A673 (cell line): ENCODE data around the gene SYT5.

Experiments used
- CTCF ChIP-seq: fragments of 300-800, 200-600 bp; sonication (generic); conservative IDR thresholded peaks from 2 replicates; pipeline ENCODE4 v1.5.1; 2017; ENCODE audit warnings: low read depth, mild to moderate bottlenecking, antibody characterized with exemption, low read length, moderate library complexity, mixed read lengths
- EZH2 ChIP-seq: fragments of 200-600 bp; sonication (generic); IDR thresholded peaks from 2 replicates; pipeline ENCODE4 v1.6.1; 2017; ENCODE audit warnings: borderline replicate concordance, low read depth, mild to moderate bottlenecking, mixed read lengths, antibody characterized with exemption, low read length; ENCODE audit not compliant: poor library complexity, severe bottlenecking

- TF ChIP-seq CTCF (no peak), EZH2 (no peak)
Observed at GRCh38 chr19:55178781-55179599, 1.1 kb downstream of the SYT5 start.
